ENCODE measurements around the gene KLF16. TPM values are rescaled to one million over a fixed set of nuclear protein-coding genes. Genes with fewer than 3 reads are reported as not detected.

KLF16 gene
- total RNA-seq, 5 donors from 2014 or later (not counting 1 experiment from before 2014, with no cell fraction given) = 29.8 to 61.4 (median 32.7) TPM

DNA sequence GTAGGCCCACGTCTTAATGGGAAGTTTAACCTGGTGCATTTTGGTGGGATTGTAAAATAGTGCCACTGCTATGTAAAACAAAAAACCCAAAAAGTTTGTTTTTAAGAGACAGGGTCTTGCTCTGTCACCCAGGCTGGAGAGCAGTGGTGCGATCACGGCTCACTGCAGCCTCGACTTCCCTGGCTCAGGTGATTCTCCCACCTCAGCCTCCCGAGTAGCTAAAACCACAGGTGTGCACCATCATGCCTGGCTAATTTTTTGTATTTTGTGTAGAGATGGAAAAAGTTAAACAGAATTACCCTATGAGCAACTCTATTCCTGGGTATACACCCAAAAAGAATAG is 14.3 kb downstream of the KLF16 start:
- Histone ChIP-seq H3K27ac (ENCODE audit: low read length) (peak overlapping the region; percentile 90), H3K4me3 (ENCODE audit: control insufficient read depth in 1 of 2, extremely low read depth in 1 of 2, low read length in 1 of 2) (no peak overlapping the region), H3K4me1 (ENCODE audit: control insufficient read depth in 1 of 2, extremely low read depth in 1 of 2, insufficient read depth in 2 of 2, low read length in 2 of 2) (peaks cover 30 to 82% of the 10 kb centered on the region in 2 experiments), H3K36me3 (ENCODE audit: control insufficient read depth in 2 of 2, extremely low read depth in 1 of 2, insufficient read depth in 1 of 2, low read length in 1 of 2) (peaks cover 0 to 14% of the 10 kb centered on the region in 2 donors), H3K27me3 (replicated peaks in 1 of 2; ENCODE audit: control insufficient read depth in 2 of 2, extremely low read depth in 1 of 2, insufficient read depth in 2 of 2, low read length in 1 of 2) (no peaks in the 10 kb centered on the region), H3K9me3 (no peaks in the 10 kb centered on the region)
- no peaks in the 10 kb centered on the region for H3K9me3 Mint-ChIP-seq
- WGBS (ENCODE audit: insufficient coverage) = no CpG with 5 or more reads among the region's 5 CpGs
- H3K27ac Mint-ChIP-seq = peak overlapping the region; percentile 82 to 87
- peak overlapping the region in 2 of 3 donors; percentile 60 to 84 for H3K4me3 Mint-ChIP-seq
- ChIA-PET POLR2A (no interaction called here), CTCF (no interaction called here)
- H3K36me3 Mint-ChIP-seq = no peaks in the 10 kb centered on the region
- ATAC-seq (replicated peaks in 1 of 4) (no peak), DNase-seq (no peak)
- peaks cover 49 to 70% (median 65%) of the 10 kb centered on the region in 3 donors for H3K4me1 Mint-ChIP-seq
- H3K27me3 Mint-ChIP-seq = no peaks in the 10 kb centered on the region

GRCh38 chr19:1848399-1849131 is 14.8 kb downstream of the KLF16 start, which contains the start of gene REXO1:
Gene REXO1, minus strand, starts transcription at chr19:1848483. Its CDS starts 125 bp downstream, at chr19:1848358.
- Histone ChIP-seq H3K4me1 (ENCODE audit: control insufficient read depth in 1 of 2, extremely low read depth in 1 of 2, insufficient read depth in 2 of 2, low read length in 2 of 2) (peaks cover 26 to 82% of the 10 kb centered on the region in 2 experiments), H3K36me3 (ENCODE audit: control insufficient read depth in 2 of 2, extremely low read depth in 1 of 2, insufficient read depth in 1 of 2, low read length in 1 of 2) (peaks cover 0 to 17% of the 10 kb centered on the region in 2 donors), H3K4me3 (ENCODE audit: control insufficient read depth in 1 of 2, extremely low read depth in 1 of 2, low read length in 1 of 2) (peak within 1 kb of the TSS; percentile 81 to 93), H3K27ac (ENCODE audit: low read length) (peak within 1 kb of the TSS; percentile 90), H3K27me3 (replicated peaks in 1 of 2; ENCODE audit: control insufficient read depth in 2 of 2, extremely low read depth in 1 of 2, insufficient read depth in 2 of 2, low read length in 1 of 2) (no peaks in the 10 kb centered on the region), H3K9me3 (no peaks in the 10 kb centered on the region)
- ATAC-seq (replicated peaks in 1 of 4) (peak; percentile 73 to 87 (median 81)), DNase-seq (peak; percentile 92 to 99 (median 97))
- WGBS (ENCODE audit: insufficient coverage) = under 1% methylated on average over 47 of the region's 60 CpGs
- H3K27ac Mint-ChIP-seq = peak within 1 kb of the TSS; percentile 89 to 92
- CTCF ChIA-PET = no interaction called here
- H3K9me3 Mint-ChIP-seq = no peaks in the 10 kb centered on the region
- no peaks in the 10 kb centered on the region for H3K36me3 Mint-ChIP-seq
- H3K4me3 Mint-ChIP-seq = peak within 1 kb of the TSS; percentile 84 to 90 (median 84)
- POLR2A ChIA-PET = no interaction called here
- H3K4me1 Mint-ChIP-seq = peaks cover 48 to 74% (median 68%) of the 10 kb centered on the region in 3 donors
- no peaks in the 10 kb centered on the region for H3K27me3 Mint-ChIP-seq

DNA sequence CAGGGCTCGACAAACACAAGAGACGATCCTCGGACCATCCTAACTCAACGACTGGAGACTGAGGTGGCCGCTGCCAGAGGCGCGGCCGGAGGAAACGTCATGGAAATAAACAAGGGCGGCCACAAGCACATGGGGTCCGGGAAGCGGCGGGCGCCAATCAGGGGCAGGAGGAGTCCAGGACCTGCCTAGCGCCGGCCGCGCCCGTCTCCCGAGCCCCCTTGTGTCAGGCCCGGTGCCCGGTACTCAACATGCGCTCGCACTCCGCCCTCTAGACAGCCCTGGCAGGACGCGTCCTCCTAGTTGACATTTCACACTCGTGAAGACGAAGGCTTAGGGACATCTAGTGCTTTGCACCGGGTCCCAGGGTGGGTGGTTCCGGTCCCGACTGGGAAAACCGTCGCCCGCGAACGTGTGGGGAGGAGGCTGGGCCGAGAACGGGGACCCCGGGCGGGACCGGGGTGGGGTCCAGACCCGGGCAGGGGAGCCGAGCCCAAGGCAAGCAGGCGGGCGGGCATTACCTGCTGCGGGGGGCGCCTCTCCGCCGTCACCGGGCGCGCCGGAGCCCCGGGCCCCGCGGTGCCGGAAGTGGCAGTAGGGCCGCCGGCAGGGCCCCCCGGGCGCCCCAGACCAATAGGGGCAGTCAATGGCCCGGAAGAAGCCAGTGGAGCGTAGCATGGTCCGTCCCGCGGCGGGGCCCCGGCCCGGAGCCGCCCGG is 15.5 kb downstream of the KLF16 start:
- H3K4me1 ChIP-seq (ENCODE audit: control insufficient read depth in 1 of 2, extremely low read depth in 1 of 2, insufficient read depth in 2 of 2, low read length in 2 of 2) = peaks cover 20 to 82% of the 10 kb centered on the region in 2 experiments
- ATAC-seq (replicated peaks in 1 of 4) (peak; percentile 17 to 27 (median 23)), DNase-seq (peak in 3 of 35 experiments; percentile 27 to 45 (median 36))
- H3K9me3 Mint-ChIP-seq = no peaks in the 10 kb centered on the region
- peaks cover 0 to 17% of the 10 kb centered on the region in 2 donors for H3K36me3 ChIP-seq (ENCODE audit: control insufficient read depth in 2 of 2, extremely low read depth in 1 of 2, insufficient read depth in 1 of 2, low read length in 1 of 2)
- peaks cover 41 to 70% (median 65%) of the 10 kb centered on the region in 3 donors for H3K4me1 Mint-ChIP-seq
- H3K36me3 Mint-ChIP-seq = no peaks in the 10 kb centered on the region
- CTCF ChIA-PET = no interaction called here
- H3K27me3 Mint-ChIP-seq = no peaks in the 10 kb centered on the region
- H3K27me3 ChIP-seq (replicated peaks in 1 of 2; ENCODE audit: control insufficient read depth in 2 of 2, extremely low read depth in 1 of 2, insufficient read depth in 2 of 2, low read length in 1 of 2) = no peaks in the 10 kb centered on the region
- WGBS (ENCODE audit: insufficient coverage) = under 1% methylated on average over 72 of the region's 72 CpGs
- H3K4me3 ChIP-seq (ENCODE audit: control insufficient read depth in 1 of 2, extremely low read depth in 1 of 2, low read length in 1 of 2) = peak overlapping the region; percentile 81 to 93
- POLR2A ChIA-PET = no interaction called here
- peak overlapping the region; percentile 84 to 90 (median 84) for H3K4me3 Mint-ChIP-seq
- peak overlapping the region; percentile 2 for H3K27ac ChIP-seq (ENCODE audit: low read length)
- H3K27ac Mint-ChIP-seq = peak overlapping the region; percentile 89 to 92
- no peaks in the 10 kb centered on the region for H3K9me3 ChIP-seq

DNA sequence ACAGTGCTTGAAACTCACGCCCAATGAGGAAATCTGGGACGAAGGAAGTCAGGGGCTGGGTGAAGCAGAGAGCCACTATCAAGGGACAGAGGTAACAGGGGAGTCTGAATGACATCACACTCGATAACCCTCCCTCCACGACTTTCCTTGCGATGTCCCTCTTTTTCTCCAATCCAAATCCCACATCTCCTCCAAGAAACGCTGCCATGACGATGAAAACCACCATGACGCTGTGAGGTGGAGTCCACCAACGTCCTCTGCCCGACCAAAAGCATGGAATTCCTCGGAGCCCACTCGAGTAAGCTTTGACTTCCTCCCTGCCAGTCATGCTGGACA is 16.1 kb downstream of the KLF16 start:
- WGBS (ENCODE audit: insufficient coverage) = 0% methylated on average over 3 of the region's 12 CpGs
- peaks cover 44 to 70% (median 68%) of the 10 kb centered on the region in 3 donors for H3K4me1 Mint-ChIP-seq
- no peaks in the 10 kb centered on the region for H3K27me3 Mint-ChIP-seq

DNA sequence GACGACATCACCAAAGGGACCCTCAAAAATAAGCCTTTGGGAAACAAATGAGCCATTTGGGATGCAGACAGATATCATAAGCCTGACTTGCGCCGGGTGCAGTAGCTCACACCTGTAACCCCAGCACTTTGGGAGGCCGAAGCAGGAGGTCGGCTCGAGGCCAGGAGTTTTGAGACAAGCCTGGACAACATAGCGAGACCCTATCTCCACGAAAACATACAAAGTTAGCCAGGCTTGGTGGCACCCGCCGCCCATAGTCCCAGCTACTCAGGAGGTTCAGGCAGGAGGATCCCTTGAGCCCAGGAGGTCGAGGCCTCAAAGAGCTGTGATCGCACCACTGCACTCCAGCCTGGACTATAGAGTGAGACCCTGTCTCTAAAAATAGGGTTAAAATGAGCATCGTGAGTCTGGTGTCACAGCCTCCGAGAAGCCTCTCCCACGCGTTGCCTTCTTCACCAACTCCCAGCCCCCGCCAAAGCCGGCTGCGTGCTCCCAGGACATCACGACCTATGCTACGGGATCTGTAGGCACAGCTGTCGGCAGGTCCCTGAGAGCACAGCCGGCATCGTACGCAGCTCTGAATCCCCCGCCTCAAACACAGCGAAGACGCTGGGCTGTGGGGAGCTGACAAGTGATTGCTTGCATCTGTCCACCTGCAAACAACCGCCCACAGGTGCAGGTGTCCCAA is 16.7 kb downstream of the KLF16 start:
- no peaks in the 10 kb centered on the region for H3K36me3 Mint-ChIP-seq
- H3K9me3 Mint-ChIP-seq = no peaks in the 10 kb centered on the region
- no peak for DNase-seq
- H3K9me3 ChIP-seq = no peaks in the 10 kb centered on the region
- ATAC-seq (replicated peaks in 1 of 4) = no peak
- 87% methylated on average over 29 of the region's 29 CpGs for WGBS (ENCODE audit: insufficient coverage)
- peak overlapping the region in 1 of 2 donors; percentile 81 for H3K4me3 ChIP-seq (ENCODE audit: control insufficient read depth in 1 of 2, extremely low read depth in 1 of 2, low read length in 1 of 2)
- H3K27ac ChIP-seq (ENCODE audit: low read length) = no peak overlapping the region
- H3K36me3 ChIP-seq (ENCODE audit: control insufficient read depth in 2 of 2, extremely low read depth in 1 of 2, insufficient read depth in 1 of 2, low read length in 1 of 2) = peaks cover 0 to 17% of the 10 kb centered on the region in 2 donors
- H3K27me3 ChIP-seq (replicated peaks in 1 of 2; ENCODE audit: control insufficient read depth in 2 of 2, extremely low read depth in 1 of 2, insufficient read depth in 2 of 2, low read length in 1 of 2) = no peaks in the 10 kb centered on the region
- H3K4me1 ChIP-seq (ENCODE audit: control insufficient read depth in 1 of 2, extremely low read depth in 1 of 2, insufficient read depth in 2 of 2, low read length in 2 of 2) = peaks cover 13 to 81% of the 10 kb centered on the region in 2 experiments
- peaks cover 50 to 73% (median 72%) of the 10 kb centered on the region in 3 donors for H3K4me1 Mint-ChIP-seq
- CTCF ChIA-PET = no interaction called here
- peak overlapping the region; percentile 84 to 90 (median 84) for H3K4me3 Mint-ChIP-seq
- H3K27ac Mint-ChIP-seq = peak overlapping the region; percentile 89 to 90
- no peaks in the 10 kb centered on the region for H3K27me3 Mint-ChIP-seq
- POLR2A ChIA-PET = interaction anchor here in 1 of 2 donors (0.6 kb wide), 1 partner anchor 86 kb away, joined by 4 read pairs; no protein-coding TSS in a partner anchor

More for the DNA sequence above, 16.1 kb downstream of the KLF16 start:
- H3K27ac ChIP-seq (ENCODE audit: low read length) = peak overlapping the region; percentile 2
- peaks cover 16 to 82% of the 10 kb centered on the region in 2 experiments for H3K4me1 ChIP-seq (ENCODE audit: control insufficient read depth in 1 of 2, extremely low read depth in 1 of 2, insufficient read depth in 2 of 2, low read length in 2 of 2)
- H3K36me3 Mint-ChIP-seq = no peaks in the 10 kb centered on the region
- H3K4me3 Mint-ChIP-seq = peak overlapping the region; percentile 84 to 90 (median 84)
- H3K27me3 ChIP-seq (replicated peaks in 1 of 2; ENCODE audit: control insufficient read depth in 2 of 2, extremely low read depth in 1 of 2, insufficient read depth in 2 of 2, low read length in 1 of 2) = no peaks in the 10 kb centered on the region
- no peaks in the 10 kb centered on the region for H3K9me3 ChIP-seq
- H3K27ac Mint-ChIP-seq = peak overlapping the region; percentile 89 to 90
- ATAC-seq (replicated peaks in 1 of 4) = no peak
- peaks cover 0 to 17% of the 10 kb centered on the region in 2 donors for H3K36me3 ChIP-seq (ENCODE audit: control insufficient read depth in 2 of 2, extremely low read depth in 1 of 2, insufficient read depth in 1 of 2, low read length in 1 of 2)
- DNase-seq = no peak
- CTCF ChIA-PET = no interaction called here
- peak overlapping the region; percentile 81 to 93 for H3K4me3 ChIP-seq (ENCODE audit: control insufficient read depth in 1 of 2, extremely low read depth in 1 of 2, low read length in 1 of 2)
- no peaks in the 10 kb centered on the region for H3K9me3 Mint-ChIP-seq
- POLR2A ChIA-PET = no interaction called here

GRCh38 chr19:1845642-1846041 is 17.7 kb downstream of the KLF16 start:
- Mint-ChIP-seq H3K4me1 (peaks cover 53 to 73% (median 71%) of the 10 kb centered on the region in 3 donors), H3K27ac (no peak overlapping the region), H3K36me3 (no peaks in the 10 kb centered on the region), H3K4me3 (peak overlapping the region; percentile 31 to 84 (median 84)), H3K9me3 (no peaks in the 10 kb centered on the region), H3K27me3 (no peaks in the 10 kb centered on the region)
- CTCF ChIA-PET = no interaction called here
- peaks cover 13 to 80% of the 10 kb centered on the region in 2 experiments for H3K4me1 ChIP-seq (ENCODE audit: control insufficient read depth in 1 of 2, extremely low read depth in 1 of 2, insufficient read depth in 2 of 2, low read length in 2 of 2)
- no peaks in the 10 kb centered on the region for H3K9me3 ChIP-seq
- H3K4me3 ChIP-seq (ENCODE audit: control insufficient read depth in 1 of 2, extremely low read depth in 1 of 2, low read length in 1 of 2) = no peak overlapping the region
- POLR2A ChIA-PET = no interaction called here
- DNase-seq (no peak), ATAC-seq (replicated peaks in 1 of 4) (no peak)
- 94% methylated on average over 11 of the region's 11 CpGs for WGBS (ENCODE audit: insufficient coverage)
- no peaks in the 10 kb centered on the region for H3K27me3 ChIP-seq (replicated peaks in 1 of 2; ENCODE audit: control insufficient read depth in 2 of 2, extremely low read depth in 1 of 2, insufficient read depth in 2 of 2, low read length in 1 of 2)
- no peak overlapping the region for H3K27ac ChIP-seq (ENCODE audit: low read length)
- peaks cover 0 to 17% of the 10 kb centered on the region in 2 donors for H3K36me3 ChIP-seq (ENCODE audit: control insufficient read depth in 2 of 2, extremely low read depth in 1 of 2, insufficient read depth in 1 of 2, low read length in 1 of 2)
